ENCODE results near the gene CEBPA. TPM values are rescaled to one million over a fixed set of nuclear protein-coding genes. Genes with fewer than 3 reads are reported as not detected.

The CEBPA gene
- total and polyA plus RNA-seq, 2 experiments from 2014 or later: 0.50 to 2.6 TPM

GRCh38 chr19:33340991-33341390 lies 38.7 kb upstream of the CEBPA start (continued):
- TF ChIP-seq CTCF (conservative IDR thresholded peaks at IDR 0.05; ENCODE audit: low read depth in 2 of 2) (no peak), ZNF462 (CRISPR knock-in tag; IDR thresholded peaks at IDR 0.05) (no peak)

DNA sequence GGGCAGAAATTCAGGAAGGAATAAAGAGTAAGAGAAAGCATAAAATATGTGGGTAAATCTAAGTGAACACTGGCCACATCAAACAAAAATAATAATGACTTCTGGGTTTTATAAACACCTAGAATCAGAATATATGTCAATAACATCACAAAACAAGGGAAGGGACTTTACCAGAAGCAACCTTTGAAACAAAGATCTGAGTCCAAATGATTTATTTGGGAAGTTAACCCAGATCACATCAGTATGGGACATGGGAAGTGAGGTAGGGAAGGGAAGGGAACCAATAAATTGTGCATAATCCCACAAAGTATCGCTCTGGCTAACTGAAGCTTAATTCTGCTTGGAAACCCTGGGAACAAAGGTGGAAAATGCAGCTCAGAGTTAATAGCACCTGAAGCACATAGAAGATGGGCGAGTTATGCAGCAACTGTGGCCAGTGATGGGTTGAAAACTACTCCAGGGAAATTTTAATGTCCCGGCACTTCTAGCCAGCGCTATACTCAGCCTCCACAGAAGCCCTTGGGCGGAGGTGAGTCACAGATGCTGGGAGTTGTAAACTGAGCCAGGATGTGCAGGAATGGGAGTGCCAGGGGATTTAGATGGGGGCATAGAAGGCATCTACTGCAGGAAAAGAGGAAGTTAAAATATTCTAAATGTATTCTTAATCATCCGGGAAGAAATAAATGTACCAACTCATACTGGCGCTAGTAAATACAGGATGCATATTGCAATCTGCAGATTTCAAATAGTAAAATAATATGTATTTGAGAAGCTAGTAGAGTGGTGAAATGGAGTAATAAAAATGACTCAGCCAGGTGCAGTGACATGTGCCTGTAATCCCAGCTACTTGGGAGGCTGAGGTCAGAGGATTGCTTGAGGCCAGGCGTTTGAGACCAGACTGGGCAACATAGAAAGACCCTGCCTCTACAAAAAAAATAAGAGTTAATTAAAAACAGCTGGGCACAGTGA lies 37.0 kb upstream of the CEBPA start:
- Histone ChIP-seq H3K4me3 (no peak overlapping the region), H3K4me2 (no peak overlapping the region), H3F3A (replicated peaks; ENCODE audit: low read depth) (no peaks in the 10 kb centered on the region), H4K20me1 (replicated peaks; ENCODE audit: insufficient read depth) (no peaks in the 10 kb centered on the region), H3K36me3 (ENCODE audit: insufficient read depth) (no peaks in the 10 kb centered on the region), H3K27me3 (ENCODE audit: insufficient read depth) (no peaks in the 10 kb centered on the region), H3K79me2 (replicated peaks; ENCODE audit: insufficient read depth) (no peaks in the 10 kb centered on the region), H3K9me2 (ENCODE audit: insufficient read depth) (no peaks in the 10 kb centered on the region), H2AFZ (no peak overlapping the region), H3K4me1 (ENCODE audit: insufficient read depth) (no peaks in the 10 kb centered on the region), H3K27ac (ENCODE audit: low read depth) (no peak overlapping the region)
- Mint-ChIP-seq H3K36me3 (ENCODE audit: low read depth) (no peaks in the 10 kb centered on the region), H3K4me3 (no peak overlapping the region), H3K27ac (no peak overlapping the region), H3K27me3 (ENCODE audit: insufficient read depth, low read depth, poor library complexity) (no peaks in the 10 kb centered on the region), H3K9me3 (no peaks in the 10 kb centered on the region), H3K4me1 (peaks cover 2% of the 10 kb centered on the region)
- no peak for DNase-seq (ENCODE audit: low spot score)
- no peak for ATAC-seq
- TF ChIP-seq EZH2 (IDR thresholded peaks at IDR 0.05; ENCODE audit: low read depth, unreplicated experiment) (no peak), POLR2AphosphoS5 (IDR thresholded peaks at IDR 0.05; ENCODE audit: low read depth) (no peak), ZNF114 (CRISPR knock-in tag; IDR thresholded peaks at IDR 0.05) (no peak), ZNF331 (CRISPR knock-in tag; IDR thresholded peaks at IDR 0.05; ENCODE audit: low read depth) (no peak), JUNB (IDR thresholded peaks at IDR 0.05; ENCODE audit: unreplicated experiment) (no peak), EZH2phosphoT487 (IDR thresholded peaks at IDR 0.05; ENCODE audit: unreplicated experiment) (no peak), CREB1 (CRISPR knock-in tag; IDR thresholded peaks at IDR 0.05; ENCODE audit: low read depth) (no peak), NANOG (IDR thresholded peaks at IDR 0.05; ENCODE audit: borderline replicate concordance) (no peak), ETS1 (IDR thresholded peaks at IDR 0.05) (no peak)
- TF ChIP-seq, protein P1, sequence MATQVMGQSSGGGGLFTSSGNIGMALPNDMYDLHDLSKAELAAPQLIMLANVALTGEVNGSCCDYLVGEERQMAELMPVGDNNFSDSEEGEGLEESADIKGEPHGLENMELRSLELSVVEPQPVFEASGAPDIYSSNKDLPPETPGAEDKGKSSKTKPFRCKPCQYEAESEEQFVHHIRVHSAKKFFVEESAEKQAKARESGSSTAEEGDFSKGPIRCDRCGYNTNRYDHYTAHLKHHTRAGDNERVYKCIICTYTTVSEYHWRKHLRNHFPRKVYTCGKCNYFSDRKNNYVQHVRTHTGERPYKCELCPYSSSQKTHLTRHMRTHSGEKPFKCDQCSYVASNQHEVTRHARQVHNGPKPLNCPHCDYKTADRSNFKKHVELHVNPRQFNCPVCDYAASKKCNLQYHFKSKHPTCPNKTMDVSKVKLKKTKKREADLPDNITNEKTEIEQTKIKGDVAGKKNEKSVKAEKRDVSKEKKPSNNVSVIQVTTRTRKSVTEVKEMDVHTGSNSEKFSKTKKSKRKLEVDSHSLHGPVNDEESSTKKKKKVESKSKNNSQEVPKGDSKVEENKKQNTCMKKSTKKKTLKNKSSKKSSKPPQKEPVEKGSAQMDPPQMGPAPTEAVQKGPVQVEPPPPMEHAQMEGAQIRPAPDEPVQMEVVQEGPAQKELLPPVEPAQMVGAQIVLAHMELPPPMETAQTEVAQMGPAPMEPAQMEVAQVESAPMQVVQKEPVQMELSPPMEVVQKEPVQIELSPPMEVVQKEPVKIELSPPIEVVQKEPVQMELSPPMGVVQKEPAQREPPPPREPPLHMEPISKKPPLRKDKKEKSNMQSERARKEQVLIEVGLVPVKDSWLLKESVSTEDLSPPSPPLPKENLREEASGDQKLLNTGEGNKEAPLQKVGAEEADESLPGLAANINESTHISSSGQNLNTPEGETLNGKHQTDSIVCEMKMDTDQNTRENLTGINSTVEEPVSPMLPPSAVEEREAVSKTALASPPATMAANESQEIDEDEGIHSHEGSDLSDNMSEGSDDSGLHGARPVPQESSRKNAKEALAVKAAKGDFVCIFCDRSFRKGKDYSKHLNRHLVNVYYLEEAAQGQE (IDR thresholded peaks at IDR 0.05; ENCODE audit: unreplicated experiment): no peak

Measured in GM23338 (cell line).